ENCODE data around the gene TRAPPC12.
"Not testable (repeated sequence)": the region's sequence is repeated elsewhere in the genome, so short reads cannot be mapped to it uniquely, and the experiment has no call there.

TRAPPC12 gene

GRCh38 chr2:3368261-3368722, 11.2 kb upstream of the TRAPPC12 start:
- no peak for DNase-seq (ENCODE audit: low read depth in 2 of 2, low spot score in 1 of 2)

- not testable (repeated sequence) for DNase-seq (ENCODE audit: low read depth in 2 of 2, low spot score in 1 of 2)
Measured at GRCh38 chr2:3369340-3370181, 9.9 kb upstream of the TRAPPC12 start.

- DNase-seq (ENCODE audit: low read depth in 2 of 2, low spot score in 1 of 2): no peak
Measured at GRCh38 chr2:3376821-3377220, 2.7 kb upstream of the TRAPPC12 start.

- no peak for DNase-seq (ENCODE audit: low read depth in 2 of 2, low spot score in 1 of 2)
Measured at GRCh38 chr2:3377279-3377611, 2.2 kb upstream of the TRAPPC12 start.

GRCh38 chr2:3377612-3378432, 1.7 kb upstream of the TRAPPC12 start, which contains the start of gene EIPR1:
EIPR1 (minus strand) TSS chr2:3377818; CDS start chr2:3377689, 129 bp downstream.
- DNase-seq (ENCODE audit: low read depth in 2 of 2, low spot score in 1 of 2): peak; percentile 91 to 93

- no peak for DNase-seq (ENCODE audit: low read depth in 2 of 2, low spot score in 1 of 2)
Measured at GRCh38 chr2:3379339-3379646, 201 bp upstream of the TRAPPC12 start.

GRCh38 chr2:3386448-3386958, 7.0 kb downstream of the TRAPPC12 start:
- no peak for DNase-seq (ENCODE audit: low read depth in 2 of 2, low spot score in 1 of 2)

GRCh38 chr2:3387011-3387410, 7.5 kb downstream of the TRAPPC12 start:
- DNase-seq (ENCODE audit: low read depth in 2 of 2, low spot score in 1 of 2): no peak

GRCh38 chr2:3387644-3388411, 8.3 kb downstream of the TRAPPC12 start:
- no peak for DNase-seq (ENCODE audit: low read depth in 2 of 2, low spot score in 1 of 2)

- DNase-seq (ENCODE audit: low read depth in 2 of 2, low spot score in 1 of 2): no peak
Measured at GRCh38 chr2:3388412-3388738, 8.9 kb downstream of the TRAPPC12 start.

- DNase-seq (ENCODE audit: low read depth in 2 of 2, low spot score in 1 of 2): no peak
Measured at GRCh38 chr2:3389193-3389592, 9.7 kb downstream of the TRAPPC12 start.

GRCh38 chr2:3390041-3390440, 10.5 kb downstream of the TRAPPC12 start:
- no peak for DNase-seq (ENCODE audit: low read depth in 2 of 2, low spot score in 1 of 2)

- DNase-seq (ENCODE audit: low read depth in 2 of 2, low spot score in 1 of 2): no peak
Measured at GRCh38 chr2:3392216-3392615, 12.7 kb downstream of the TRAPPC12 start.

- no peak for DNase-seq (ENCODE audit: low read depth in 2 of 2, low spot score in 1 of 2)
Measured at GRCh38 chr2:3396920-3397559, 17.5 kb downstream of the TRAPPC12 start.

- DNase-seq (ENCODE audit: low read depth in 2 of 2, low spot score in 1 of 2): no peak
Measured at GRCh38 chr2:3398857-3399256, 19.4 kb downstream of the TRAPPC12 start.

- DNase-seq (ENCODE audit: low read depth in 2 of 2, low spot score in 1 of 2): no peak
Measured at GRCh38 chr2:3399381-3399780, 19.9 kb downstream of the TRAPPC12 start.

- no peak for DNase-seq (ENCODE audit: low read depth in 2 of 2, low spot score in 1 of 2)
Measured at GRCh38 chr2:3399829-3400228, 20.3 kb downstream of the TRAPPC12 start.

- DNase-seq (ENCODE audit: low read depth in 2 of 2, low spot score in 1 of 2): no peak
Measured at GRCh38 chr2:3403587-3404334, 24.3 kb downstream of the TRAPPC12 start.

- no peak for DNase-seq (ENCODE audit: low read depth in 2 of 2, low spot score in 1 of 2)
Measured at GRCh38 chr2:3404349-3404894, 24.9 kb downstream of the TRAPPC12 start.

GRCh38 chr2:3405307-3405706, 25.8 kb downstream of the TRAPPC12 start:
- no peak for DNase-seq (ENCODE audit: low read depth in 2 of 2, low spot score in 1 of 2)

Measured in stimulated activated CD8-positive, alpha-beta memory T cell treated with anti-CD3 and anti-CD28 coated beads, Interleukin-4, amount 100 ng/mL, for 4 hours (primary cell).